ENCODE measurements around the gene BRWD1.
"Not testable (repeated sequence)": the region's sequence is repeated elsewhere in the genome, so short reads cannot be mapped to it uniquely, and the experiment has no call there.

The BRWD1 gene

GRCh38 chr21:39175665-39176064 lies 137.8 kb downstream of the BRWD1 start:
- Histone ChIP-seq H3K9me3 (ENCODE audit: control insufficient read depth, insufficient read depth, low read length) (no peaks in the 10 kb centered on the region), H3K4me3 (ENCODE audit: low read depth, low read length) (no peak overlapping the region), H3K36me3 (ENCODE audit: control insufficient read depth, insufficient read depth, low read length) (no peaks in the 10 kb centered on the region), H3K4me1 (ENCODE audit: control insufficient read depth, insufficient read depth, low read length) (no peaks in the 10 kb centered on the region), H3K27me3 (ENCODE audit: control insufficient read depth, insufficient read depth, low read length) (no peaks in the 10 kb centered on the region), H3K9ac (ENCODE audit: low read depth, low read length) (no peak overlapping the region)

GRCh38 chr21:39175154-39175553 lies 138.3 kb downstream of the BRWD1 start:
- no peaks in the 10 kb centered on the region for H3K36me3 ChIP-seq (ENCODE audit: control insufficient read depth, insufficient read depth, low read length)
- H3K9me3 ChIP-seq (ENCODE audit: control insufficient read depth, insufficient read depth, low read length) = no peaks in the 10 kb centered on the region
- no peak overlapping the region for H3K9ac ChIP-seq (ENCODE audit: low read depth, low read length)
- no peaks in the 10 kb centered on the region for H3K4me1 ChIP-seq (ENCODE audit: control insufficient read depth, insufficient read depth, low read length)
- H3K27me3 ChIP-seq (ENCODE audit: control insufficient read depth, insufficient read depth, low read length) = no peaks in the 10 kb centered on the region
- no peak overlapping the region for H3K4me3 ChIP-seq (ENCODE audit: low read depth, low read length)

- no peak overlapping the region for H3K4me3 ChIP-seq (ENCODE audit: low read depth, low read length)
- no peaks in the 10 kb centered on the region for H3K27me3 ChIP-seq (ENCODE audit: control insufficient read depth, insufficient read depth, low read length)
- no peaks in the 10 kb centered on the region for H3K36me3 ChIP-seq (ENCODE audit: control insufficient read depth, insufficient read depth, low read length)
- H3K9ac ChIP-seq (ENCODE audit: low read depth, low read length) = no peak overlapping the region
- no peaks in the 10 kb centered on the region for H3K9me3 ChIP-seq (ENCODE audit: control insufficient read depth, insufficient read depth, low read length)
- no peaks in the 10 kb centered on the region for H3K4me1 ChIP-seq (ENCODE audit: control insufficient read depth, insufficient read depth, low read length)
Measured at GRCh38 chr21:39173716-39174680, 139.4 kb downstream of the BRWD1 start.

- H3K4me1 ChIP-seq (ENCODE audit: control insufficient read depth, insufficient read depth, low read length) = no peaks in the 10 kb centered on the region
- no peaks in the 10 kb centered on the region for H3K27me3 ChIP-seq (ENCODE audit: control insufficient read depth, insufficient read depth, low read length)
Measured at GRCh38 chr21:39169906-39170305, 143.5 kb downstream of the BRWD1 start.

GRCh38 chr21:39168800-39169199 lies 144.6 kb downstream of the BRWD1 start:
- Histone ChIP-seq H3K9ac (ENCODE audit: low read depth, low read length) (no peak overlapping the region), H3K36me3 (ENCODE audit: control insufficient read depth, insufficient read depth, low read length) (no peaks in the 10 kb centered on the region), H3K9me3 (ENCODE audit: control insufficient read depth, insufficient read depth, low read length) (no peaks in the 10 kb centered on the region), H3K27me3 (ENCODE audit: control insufficient read depth, insufficient read depth, low read length) (no peaks in the 10 kb centered on the region), H3K4me1 (ENCODE audit: control insufficient read depth, insufficient read depth, low read length) (no peaks in the 10 kb centered on the region), H3K4me3 (ENCODE audit: low read depth, low read length) (no peak overlapping the region)

More at GRCh38 chr21:39169906-39170305, 143.5 kb downstream of the BRWD1 start:
- Histone ChIP-seq H3K36me3 (ENCODE audit: control insufficient read depth, insufficient read depth, low read length) (no peaks in the 10 kb centered on the region), H3K4me3 (ENCODE audit: low read depth, low read length) (no peak overlapping the region), H3K9me3 (ENCODE audit: control insufficient read depth, insufficient read depth, low read length) (no peaks in the 10 kb centered on the region), H3K9ac (ENCODE audit: low read depth, low read length) (no peak overlapping the region)

GRCh38 chr21:39164523-39164922 lies 148.9 kb downstream of the BRWD1 start:
- no peak overlapping the region for H3K4me3 ChIP-seq (ENCODE audit: low read depth, low read length)
- H3K27me3 ChIP-seq (ENCODE audit: control insufficient read depth, insufficient read depth, low read length) = no peaks in the 10 kb centered on the region
- H3K36me3 ChIP-seq (ENCODE audit: control insufficient read depth, insufficient read depth, low read length) = no peaks in the 10 kb centered on the region

GRCh38 chr21:39161064-39161463 lies 152.4 kb downstream of the BRWD1 start:
- Histone ChIP-seq H3K36me3 (ENCODE audit: control insufficient read depth, insufficient read depth, low read length) (no peaks in the 10 kb centered on the region), H3K4me3 (ENCODE audit: low read depth, low read length) (no peak overlapping the region), H3K9me3 (ENCODE audit: control insufficient read depth, insufficient read depth, low read length) (no peaks in the 10 kb centered on the region), H3K27me3 (ENCODE audit: control insufficient read depth, insufficient read depth, low read length) (no peaks in the 10 kb centered on the region), H3K4me1 (ENCODE audit: control insufficient read depth, insufficient read depth, low read length) (no peaks in the 10 kb centered on the region), H3K9ac (ENCODE audit: low read depth, low read length) (no peak overlapping the region)

More at GRCh38 chr21:39164523-39164922, 148.9 kb downstream of the BRWD1 start:
- no peaks in the 10 kb centered on the region for H3K9me3 ChIP-seq (ENCODE audit: control insufficient read depth, insufficient read depth, low read length)
- no peaks in the 10 kb centered on the region for H3K4me1 ChIP-seq (ENCODE audit: control insufficient read depth, insufficient read depth, low read length)
- no peak overlapping the region for H3K9ac ChIP-seq (ENCODE audit: low read depth, low read length)

GRCh38 chr21:39159342-39160063 lies 153.9 kb downstream of the BRWD1 start:
- no peaks in the 10 kb centered on the region for H3K36me3 ChIP-seq (ENCODE audit: control insufficient read depth, insufficient read depth, low read length)
- H3K4me3 ChIP-seq (ENCODE audit: low read depth, low read length) = no peak overlapping the region
- H3K9me3 ChIP-seq (ENCODE audit: control insufficient read depth, insufficient read depth, low read length) = no peaks in the 10 kb centered on the region
- no peak overlapping the region for H3K9ac ChIP-seq (ENCODE audit: low read depth, low read length)
- no peaks in the 10 kb centered on the region for H3K27me3 ChIP-seq (ENCODE audit: control insufficient read depth, insufficient read depth, low read length)
- no peaks in the 10 kb centered on the region for H3K4me1 ChIP-seq (ENCODE audit: control insufficient read depth, insufficient read depth, low read length)

GRCh38 chr21:39157241-39157640 lies 156.2 kb downstream of the BRWD1 start:
- H3K27me3 ChIP-seq (ENCODE audit: control insufficient read depth, insufficient read depth, low read length); H3K4me3 ChIP-seq (ENCODE audit: low read depth, low read length); H3K36me3 ChIP-seq (ENCODE audit: control insufficient read depth, insufficient read depth, low read length): not testable (repeated sequence)

GRCh38 chr21:39156024-39156423 lies 157.4 kb downstream of the BRWD1 start:
- no peaks in the 10 kb centered on the region for H3K9me3 ChIP-seq (ENCODE audit: control insufficient read depth, insufficient read depth, low read length)
- no peaks in the 10 kb centered on the region for H3K4me1 ChIP-seq (ENCODE audit: control insufficient read depth, insufficient read depth, low read length)
- H3K4me3 ChIP-seq (ENCODE audit: low read depth, low read length) = no peak overlapping the region
- no peaks in the 10 kb centered on the region for H3K27me3 ChIP-seq (ENCODE audit: control insufficient read depth, insufficient read depth, low read length)
- H3K9ac ChIP-seq (ENCODE audit: low read depth, low read length) = no peak overlapping the region
- no peaks in the 10 kb centered on the region for H3K36me3 ChIP-seq (ENCODE audit: control insufficient read depth, insufficient read depth, low read length)

More at GRCh38 chr21:39157241-39157640, 156.2 kb downstream of the BRWD1 start:
- not testable (repeated sequence) for H3K9me3 ChIP-seq (ENCODE audit: control insufficient read depth, insufficient read depth, low read length); H3K9ac ChIP-seq (ENCODE audit: low read depth, low read length); H3K4me1 ChIP-seq (ENCODE audit: control insufficient read depth, insufficient read depth, low read length)

GRCh38 chr21:39155578-39155977 lies 157.9 kb downstream of the BRWD1 start:
- no peaks in the 10 kb centered on the region for H3K4me1 ChIP-seq (ENCODE audit: control insufficient read depth, insufficient read depth, low read length)
- H3K4me3 ChIP-seq (ENCODE audit: low read depth, low read length) = no peak overlapping the region
- no peaks in the 10 kb centered on the region for H3K27me3 ChIP-seq (ENCODE audit: control insufficient read depth, insufficient read depth, low read length)
- H3K9me3 ChIP-seq (ENCODE audit: control insufficient read depth, insufficient read depth, low read length) = no peaks in the 10 kb centered on the region
- H3K36me3 ChIP-seq (ENCODE audit: control insufficient read depth, insufficient read depth, low read length) = no peaks in the 10 kb centered on the region
- no peak overlapping the region for H3K9ac ChIP-seq (ENCODE audit: low read depth, low read length)

GRCh38 chr21:39153842-39154241 lies 159.6 kb downstream of the BRWD1 start:
- Histone ChIP-seq H3K9me3 (ENCODE audit: control insufficient read depth, insufficient read depth, low read length) (no peaks in the 10 kb centered on the region), H3K4me3 (ENCODE audit: low read depth, low read length) (no peak overlapping the region), H3K9ac (ENCODE audit: low read depth, low read length) (no peak overlapping the region), H3K4me1 (ENCODE audit: control insufficient read depth, insufficient read depth, low read length) (no peaks in the 10 kb centered on the region), H3K27me3 (ENCODE audit: control insufficient read depth, insufficient read depth, low read length) (no peaks in the 10 kb centered on the region), H3K36me3 (ENCODE audit: control insufficient read depth, insufficient read depth, low read length) (no peaks in the 10 kb centered on the region)

Data from iPS-15b (cell line).